Measurements from ENCODE around the gene SLC18A2. TPM values are rescaled to one million over a fixed set of nuclear protein-coding genes. Genes with fewer than 3 reads are reported as not detected.

SLC18A2 gene
- total RNA-seq, 1 experiment from 2014 or later: not detected

DNA sequence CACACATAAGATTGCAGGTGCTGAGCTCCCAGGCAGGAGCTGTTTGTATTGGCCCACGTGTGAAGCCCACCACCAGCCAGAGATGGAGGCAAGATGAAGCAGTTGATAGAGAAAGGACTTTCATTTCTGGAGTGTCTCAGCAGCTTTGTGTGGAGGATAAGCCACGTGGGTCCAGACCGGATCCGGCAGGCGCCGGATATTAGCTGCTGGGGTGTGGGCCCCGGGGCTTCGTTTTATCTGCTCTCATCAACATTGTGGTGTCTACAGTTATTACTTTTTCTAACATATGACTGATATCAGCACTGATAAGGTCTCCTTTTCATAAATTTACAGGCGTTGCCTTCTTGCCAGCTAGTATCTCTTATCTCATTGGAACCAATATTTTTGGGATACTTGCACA is 25.5 kb downstream of the SLC18A2 start:
- Histone ChIP-seq H3K36me3 (ENCODE audit: control insufficient read depth, insufficient read depth, low read length) (no peaks in the 10 kb centered on the region), H3K9me3 (ENCODE audit: control insufficient read depth, insufficient read depth, low read depth, low read length) (no peaks in the 10 kb centered on the region), H3K4me1 (ENCODE audit: control insufficient read depth, insufficient read depth, low read length) (no peaks in the 10 kb centered on the region), H3K27me3 (ENCODE audit: control insufficient read depth, insufficient read depth, low read length) (no peaks in the 10 kb centered on the region), H3K27ac (ENCODE audit: low read length) (no peak overlapping the region), H3K4me3 (ENCODE audit: low read depth in 2 of 2, low read length in 2 of 2) (no peak overlapping the region)
- DNase-seq (ENCODE audit: low read depth, low spot score): no peak
- intact Hi-C loops (cut with micrococcal nuclease; ENCODE audit: unreplicated experiment): no loop called here
- BruUV-seq (replicated peaks): no TSS peak
- in situ Hi-C loops (cut with HindIII; ENCODE audit: low pct_unique_long_range_greater_than_20kb, low sequenced_read_pairs): no loop called here
- ChIA-PET POLR2A (no interaction called here), CTCF (no interaction called here)
- ATAC-seq: no peak
- TF ChIP-seq TCF7L2 (IDR thresholded peaks at IDR 0.05; ENCODE audit: low read depth, low read length) (no peak), SIN3A (IDR thresholded peaks at IDR 0.05; ENCODE audit: borderline replicate concordance, insufficient read depth, low read depth, low read length) (no peak), POLR2AphosphoS5 (IDR thresholded peaks at IDR 0.05; ENCODE audit: low read depth, low read length) (no peak)
- TF ChIP-seq, protein P1, sequence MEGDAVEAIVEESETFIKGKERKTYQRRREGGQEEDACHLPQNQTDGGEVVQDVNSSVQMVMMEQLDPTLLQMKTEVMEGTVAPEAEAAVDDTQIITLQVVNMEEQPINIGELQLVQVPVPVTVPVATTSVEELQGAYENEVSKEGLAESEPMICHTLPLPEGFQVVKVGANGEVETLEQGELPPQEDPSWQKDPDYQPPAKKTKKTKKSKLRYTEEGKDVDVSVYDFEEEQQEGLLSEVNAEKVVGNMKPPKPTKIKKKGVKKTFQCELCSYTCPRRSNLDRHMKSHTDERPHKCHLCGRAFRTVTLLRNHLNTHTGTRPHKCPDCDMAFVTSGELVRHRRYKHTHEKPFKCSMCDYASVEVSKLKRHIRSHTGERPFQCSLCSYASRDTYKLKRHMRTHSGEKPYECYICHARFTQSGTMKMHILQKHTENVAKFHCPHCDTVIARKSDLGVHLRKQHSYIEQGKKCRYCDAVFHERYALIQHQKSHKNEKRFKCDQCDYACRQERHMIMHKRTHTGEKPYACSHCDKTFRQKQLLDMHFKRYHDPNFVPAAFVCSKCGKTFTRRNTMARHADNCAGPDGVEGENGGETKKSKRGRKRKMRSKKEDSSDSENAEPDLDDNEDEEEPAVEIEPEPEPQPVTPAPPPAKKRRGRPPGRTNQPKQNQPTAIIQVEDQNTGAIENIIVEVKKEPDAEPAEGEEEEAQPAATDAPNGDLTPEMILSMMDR (IDR thresholded peaks at IDR 0.05): no peak
- TF ChIP-seq, protein P2, sequence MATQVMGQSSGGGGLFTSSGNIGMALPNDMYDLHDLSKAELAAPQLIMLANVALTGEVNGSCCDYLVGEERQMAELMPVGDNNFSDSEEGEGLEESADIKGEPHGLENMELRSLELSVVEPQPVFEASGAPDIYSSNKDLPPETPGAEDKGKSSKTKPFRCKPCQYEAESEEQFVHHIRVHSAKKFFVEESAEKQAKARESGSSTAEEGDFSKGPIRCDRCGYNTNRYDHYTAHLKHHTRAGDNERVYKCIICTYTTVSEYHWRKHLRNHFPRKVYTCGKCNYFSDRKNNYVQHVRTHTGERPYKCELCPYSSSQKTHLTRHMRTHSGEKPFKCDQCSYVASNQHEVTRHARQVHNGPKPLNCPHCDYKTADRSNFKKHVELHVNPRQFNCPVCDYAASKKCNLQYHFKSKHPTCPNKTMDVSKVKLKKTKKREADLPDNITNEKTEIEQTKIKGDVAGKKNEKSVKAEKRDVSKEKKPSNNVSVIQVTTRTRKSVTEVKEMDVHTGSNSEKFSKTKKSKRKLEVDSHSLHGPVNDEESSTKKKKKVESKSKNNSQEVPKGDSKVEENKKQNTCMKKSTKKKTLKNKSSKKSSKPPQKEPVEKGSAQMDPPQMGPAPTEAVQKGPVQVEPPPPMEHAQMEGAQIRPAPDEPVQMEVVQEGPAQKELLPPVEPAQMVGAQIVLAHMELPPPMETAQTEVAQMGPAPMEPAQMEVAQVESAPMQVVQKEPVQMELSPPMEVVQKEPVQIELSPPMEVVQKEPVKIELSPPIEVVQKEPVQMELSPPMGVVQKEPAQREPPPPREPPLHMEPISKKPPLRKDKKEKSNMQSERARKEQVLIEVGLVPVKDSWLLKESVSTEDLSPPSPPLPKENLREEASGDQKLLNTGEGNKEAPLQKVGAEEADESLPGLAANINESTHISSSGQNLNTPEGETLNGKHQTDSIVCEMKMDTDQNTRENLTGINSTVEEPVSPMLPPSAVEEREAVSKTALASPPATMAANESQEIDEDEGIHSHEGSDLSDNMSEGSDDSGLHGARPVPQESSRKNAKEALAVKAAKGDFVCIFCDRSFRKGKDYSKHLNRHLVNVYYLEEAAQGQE (IDR thresholded peaks at IDR 0.05; ENCODE audit: insufficient read depth in 1 of 2, low read depth in 2 of 2, low read length in 1 of 2): no peak

DNA sequence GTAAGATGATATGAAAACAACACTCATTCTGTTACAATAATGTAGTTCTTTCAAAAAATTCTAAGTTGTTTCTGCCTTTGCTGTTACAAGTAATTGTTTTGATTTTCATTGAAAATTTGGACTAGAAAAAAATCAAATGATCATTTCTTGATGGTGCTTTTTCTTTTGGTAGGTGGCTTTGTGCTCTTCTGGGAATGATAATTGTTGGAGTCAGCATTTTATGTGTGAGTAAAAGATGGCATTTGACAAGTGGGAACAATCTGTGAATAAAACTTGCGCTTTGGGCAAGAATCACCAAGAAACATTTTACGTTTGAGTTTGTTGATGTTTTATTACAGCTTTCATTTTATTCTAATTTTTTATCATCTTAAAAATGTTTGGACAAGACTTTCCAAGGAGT is 25.9 kb downstream of the SLC18A2 start:
- DNase-seq (ENCODE audit: low read depth, low spot score): no peak
- ATAC-seq: no peak
- Histone ChIP-seq H3K4me3 (ENCODE audit: low read depth in 2 of 2, low read length in 2 of 2) (no peak overlapping the region), H3K36me3 (ENCODE audit: control insufficient read depth, insufficient read depth, low read length) (no peaks in the 10 kb centered on the region), H3K27me3 (ENCODE audit: control insufficient read depth, insufficient read depth, low read length) (no peaks in the 10 kb centered on the region), H3K9me3 (ENCODE audit: control insufficient read depth, insufficient read depth, low read depth, low read length) (no peaks in the 10 kb centered on the region), H3K27ac (ENCODE audit: low read length) (no peak overlapping the region), H3K4me1 (ENCODE audit: control insufficient read depth, insufficient read depth, low read length) (no peaks in the 10 kb centered on the region)
- no TSS peak for BruUV-seq (replicated peaks)
- TF ChIP-seq POLR2AphosphoS5 (IDR thresholded peaks at IDR 0.05; ENCODE audit: low read depth, low read length): no peak
- TF ChIP-seq, protein P2 (IDR thresholded peaks at IDR 0.05; ENCODE audit: insufficient read depth in 1 of 2, low read depth in 2 of 2, low read length in 1 of 2): no peak
- TF ChIP-seq TCF7L2 (IDR thresholded peaks at IDR 0.05; ENCODE audit: low read depth, low read length): no peak
- TF ChIP-seq SIN3A (IDR thresholded peaks at IDR 0.05; ENCODE audit: borderline replicate concordance, insufficient read depth, low read depth, low read length): no peak
- TF ChIP-seq, protein P1 (IDR thresholded peaks at IDR 0.05): no peak
- in situ Hi-C loops (cut with HindIII; ENCODE audit: low pct_unique_long_range_greater_than_20kb, low sequenced_read_pairs) (no loop called here), intact Hi-C loops (cut with micrococcal nuclease; ENCODE audit: unreplicated experiment) (no loop called here)
- CTCF ChIA-PET: no interaction called here
- POLR2A ChIA-PET: no interaction called here
